A549 (cell line): Measurements from ENCODE around the gene MLF1. TPM values are rescaled to one million over a fixed set of nuclear protein-coding genes. Genes with fewer than 3 reads are reported as not detected.
"Not testable (repeated sequence)": the region's sequence is repeated elsewhere in the genome, so short reads cannot be mapped to it uniquely, and the experiment has no call there.

Experiments
- ATAC-seq, 2 experiments: fragments of 200-7000 bp in 1 of 2; fragments of >200 bp in 1 of 2; cut with Nextera tagmentation in 1 of 2; cut with Tn5 transposase in 1 of 2; 3 replicates each; pipeline versions ENCODE4 v1.8.0 to v1.9.1; 2018 to 2020; ENCODE audit warnings: mild to moderate bottlenecking in 1 of 2, moderate library complexity in 1 of 2
- CTCF ChIA-PET: fragments of 300-600 bp; sonication (Branson Sonifier 250); formaldehyde crosslinking; extraction: SDS; loops from one replicate; lab custom pipeline; 2021; ENCODE audit warnings: antibody characterized with exemption, inconsistent platforms; lab: Yijun Ruan, JAX
- POLR2A ChIA-PET: fragments of 350-600 bp; formaldehyde crosslinking; extraction: SDS; loops from one replicate; lab custom pipeline; 2021; ENCODE audit warnings: antibody characterized with exemption, inconsistent platforms; lab: Yijun Ruan, JAX
- DNase-seq, 2 experiments: peaks; one replicate each; pipeline versions ENCODE4 v3.0.0 to v3.0.0-alpha.2; 2011 to 2016; ENCODE audit warnings: low read depth in 1 of 2, low spot score in 1 of 2
- FAIRE-seq: peaks from 2 replicates; lab custom pipeline; 2011; peaks lifted over from hg19 to GRCh38; lab: Jason Lieb, UNC
- H3K27ac ChIP-seq, 2 experiments: fragments of >200 bp; sonication (Bioruptor Twin); formaldehyde crosslinking; 3 replicates each; pipeline ENCODE4 v1.5.1; 2016 to 2017
- H3K4me1 ChIP-seq: fragments of >200 bp; sonication (Bioruptor Twin); formaldehyde crosslinking; 3 replicates; pipeline ENCODE4 v1.6.1; 2016
- H3K4me2 ChIP-seq: fragments of >200 bp; sonication (Bioruptor Twin); formaldehyde crosslinking; 3 replicates; pipeline ENCODE4 v1.6.1; 2016
- H3K4me3 ChIP-seq: fragments of >200 bp; sonication (Bioruptor Twin); formaldehyde crosslinking; 3 replicates; pipeline ENCODE4 v1.5.1; 2016
- H3K9me3 ChIP-seq: fragments of >200 bp; sonication (Bioruptor Twin); formaldehyde crosslinking; 3 replicates; pipeline ENCODE4 v1.6.1; 2016
- ATOH8 ChIP-seq: fragments of 250-450 bp; sonication (Bioruptor Pico); IDR thresholded peaks from 2 replicates; pipeline ENCODE4 v1.5.0; 2020; ENCODE audit warnings: low read depth, mild to moderate bottlenecking, moderate library complexity
- BHLHE40 ChIP-seq: IDR thresholded peaks from 2 replicates; pipeline ENCODE4 v1.6.1; 2012; ENCODE audit warnings: low read depth, low read length, inconsistent platforms
- CBX2 ChIP-seq: fragments of 200-600 bp; sonication (generic); IDR thresholded peaks from 2 replicates; pipeline ENCODE4 v1.6.1; 2016; ENCODE audit warnings: low read depth, mild to moderate bottlenecking, borderline replicate concordance
- CBX8 ChIP-seq: fragments of 200-600 bp; sonication (generic); IDR thresholded peaks from 2 replicates; pipeline ENCODE4 v1.6.1; 2016
- CHD4 ChIP-seq: fragments of 200-600 bp; sonication (generic); IDR thresholded peaks from 2 replicates; pipeline ENCODE4 v1.6.1; 2016; ENCODE audit warnings: antibody characterized with exemption, mild to moderate bottlenecking, borderline replicate concordance
- EHF ChIP-seq: fragments of 250-450 bp; sonication (Bioruptor Pico); IDR thresholded peaks from 2 replicates; pipeline ENCODE4 v1.5.0; 2020; ENCODE audit warnings: mild to moderate bottlenecking
- EHMT2 ChIP-seq: fragments of 200-600 bp; sonication (generic); IDR thresholded peaks from 2 replicates; pipeline ENCODE4 v1.6.1; 2016; ENCODE audit warnings: antibody characterized with exemption, low read depth, mild to moderate bottlenecking, moderate library complexity
- EP300 ChIP-seq, 2 experiments: fragments of >200 bp; sonication (Bioruptor Twin); formaldehyde crosslinking; IDR thresholded peaks; 2 replicates in 1 of 2; 3 replicates in 1 of 2; pipeline ENCODE4 v1.6.1; 2016 to 2017
- FOSB ChIP-seq: fragments of 250-450 bp; sonication (Bioruptor Pico); IDR thresholded peaks from 2 replicates; pipeline ENCODE4 v1.5.0; 2020; ENCODE audit warnings: mild to moderate bottlenecking, moderate library complexity
- HEYL ChIP-seq: fragments of 250-450 bp; sonication (Bioruptor Pico); IDR thresholded peaks from 2 replicates; pipeline ENCODE4 v1.8.0; 2021; ENCODE audit warnings: mild to moderate bottlenecking, moderate library complexity
- HOXB5 ChIP-seq: fragments of 250-450 bp; sonication (Bioruptor Pico); IDR thresholded peaks from 2 replicates; pipeline ENCODE4 v1.5.0; 2020; ENCODE audit warnings: mild to moderate bottlenecking, moderate library complexity
- KDM5A ChIP-seq: fragments of 200-600 bp; sonication (generic); IDR thresholded peaks from 2 replicates; pipeline ENCODE4 v1.6.1; 2016; ENCODE audit warnings: antibody characterized with exemption, mild to moderate bottlenecking
- POLR2AphosphoS2 ChIP-seq: conservative IDR thresholded peaks from 2 replicates; pipeline ENCODE4 v1.6.1; 2012; ENCODE audit warnings: low read length, improper control_type of control experiment, inconsistent platforms
- RAD21 ChIP-seq, 2 experiments: fragments of >200 bp in 1 of 2; sonication (Bioruptor Twin) in 1 of 2; formaldehyde crosslinking in 1 of 2; IDR thresholded peaks in 1 of 2; conservative IDR thresholded peaks in 1 of 2; 2 replicates in 1 of 2; 3 replicates in 1 of 2; pipeline ENCODE4 v1.6.1; 2012 to 2018; ENCODE audit warnings: inconsistent platforms in 1 of 2
- SREBF2 ChIP-seq: fragments of 450-650 bp; IDR thresholded peaks from 2 replicates; pipeline ENCODE4 v1.6.1; 2014; ENCODE audit warnings: mild to moderate bottlenecking, moderate library complexity
- TP53 ChIP-seq: fragments of 250-450 bp; sonication (Bioruptor Pico); IDR thresholded peaks from 2 replicates; pipeline ENCODE4 v1.5.0; 2021; ENCODE audit warnings: mild to moderate bottlenecking, moderate library complexity
- ZFP36 ChIP-seq: fragments of 450-650 bp; IDR thresholded peaks from 2 replicates; pipeline ENCODE4 v1.6.1; 2014; ENCODE audit warnings: borderline replicate concordance; ENCODE audit not compliant: partially characterized antibody
- WGBS: methylation state at CpG from one replicate; pipeline ENCODE4 v1.1.6; 2017; ENCODE audit errors: missing lambda C conversion rate; 5-methylcytosine and 5-hydroxymethylcytosine counted together
- polyA plus RNA-seq, 4 experiments: library from polyadenylated mRNA; depleted of rRNA in 3 of 4; stranded (reverse); fragments of >200 nt; fragmentation: RNase III in 1 of 4; extraction: RNeasy Plus Mini Kit Qiagen cat#74134 plus additional on column Dnase treatment in 1 of 4; gene quantifications; 2 replicates in 3 of 4; 3 replicates in 1 of 4; pipeline ENCODE4 v1.2.3, GENCODE V29; 2011 to 2017
- TF ChIP-seq, protein P1 (sequence below): fragments of 150-350 bp; IDR thresholded peaks from 2 replicates; pipeline ENCODE4 v1.6.1; 2014; ENCODE audit warnings: low read depth, mild to moderate bottlenecking, low read length
- TF ChIP-seq, protein P2 (sequence below): IDR thresholded peaks from 2 replicates; pipeline ENCODE4 v1.6.1; 2012
- TF ChIP-seq, protein P3 (sequence below): IDR thresholded peaks from 2 replicates; pipeline ENCODE4 v1.6.1; 2012
- TF ChIP-seq, protein P4 (sequence below): IDR thresholded peaks from 2 replicates; pipeline ENCODE4 v1.6.1; 2012; ENCODE audit warnings: low read depth, borderline replicate concordance

Gene MLF1
- polyA plus RNA-seq, 2 of the 4 experiments (the other 2 are of a cell fraction), result 13.5 to 18.6 TPM

GRCh38 chr3:158548691-158549090 lies 22.3 kb upstream of the MLF1 start (continued):
- no peak for TF ChIP-seq HOXB5
- no peak for TF ChIP-seq CBX2
- TF ChIP-seq FOSB (CRISPR knock-in tag), result no peak
- TF ChIP-seq, protein P1, sequence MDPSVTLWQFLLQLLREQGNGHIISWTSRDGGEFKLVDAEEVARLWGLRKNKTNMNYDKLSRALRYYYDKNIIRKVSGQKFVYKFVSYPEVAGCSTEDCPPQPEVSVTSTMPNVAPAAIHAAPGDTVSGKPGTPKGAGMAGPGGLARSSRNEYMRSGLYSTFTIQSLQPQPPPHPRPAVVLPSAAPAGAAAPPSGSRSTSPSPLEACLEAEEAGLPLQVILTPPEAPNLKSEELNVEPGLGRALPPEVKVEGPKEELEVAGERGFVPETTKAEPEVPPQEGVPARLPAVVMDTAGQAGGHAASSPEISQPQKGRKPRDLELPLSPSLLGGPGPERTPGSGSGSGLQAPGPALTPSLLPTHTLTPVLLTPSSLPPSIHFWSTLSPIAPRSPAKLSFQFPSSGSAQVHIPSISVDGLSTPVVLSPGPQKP, result no peak

DNA sequence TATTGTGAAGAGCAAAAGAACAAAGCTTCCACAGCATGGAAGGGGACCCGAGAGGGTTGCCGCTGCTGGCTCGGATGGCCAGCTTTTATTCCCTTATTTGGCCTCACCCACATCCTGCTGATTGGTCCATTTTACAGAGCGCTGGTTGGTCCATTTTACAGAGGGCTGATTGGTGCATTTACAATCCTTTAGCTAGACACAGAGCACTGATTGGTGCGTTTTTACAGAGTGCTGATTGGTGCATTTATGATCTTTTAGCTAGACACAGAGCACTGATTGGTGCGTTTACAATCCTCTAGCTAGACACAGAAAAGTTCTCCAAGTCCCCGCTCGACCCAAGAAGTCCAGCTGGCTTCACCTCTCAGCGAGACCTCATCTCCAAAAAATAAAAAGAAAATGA lies 21.1 kb upstream of the MLF1 start:
- DNase-seq, H3K27ac ChIP-seq, ATAC-seq, POLR2A ChIA-PET, H3K4me3 ChIP-seq, H3K4me1 ChIP-seq, H3K4me2 ChIP-seq, FAIRE-seq, H3K9me3 ChIP-seq: not testable (repeated sequence)
- CTCF ChIA-PET, result interaction anchor here (1.0 to 3.1 kb wide), 2 partner anchors 10 kb away, joined by 5 to 15 read pairs; no protein-coding TSS in a partner anchor
- 92% methylated on average over 9 of the region's 9 CpGs for WGBS

DNA sequence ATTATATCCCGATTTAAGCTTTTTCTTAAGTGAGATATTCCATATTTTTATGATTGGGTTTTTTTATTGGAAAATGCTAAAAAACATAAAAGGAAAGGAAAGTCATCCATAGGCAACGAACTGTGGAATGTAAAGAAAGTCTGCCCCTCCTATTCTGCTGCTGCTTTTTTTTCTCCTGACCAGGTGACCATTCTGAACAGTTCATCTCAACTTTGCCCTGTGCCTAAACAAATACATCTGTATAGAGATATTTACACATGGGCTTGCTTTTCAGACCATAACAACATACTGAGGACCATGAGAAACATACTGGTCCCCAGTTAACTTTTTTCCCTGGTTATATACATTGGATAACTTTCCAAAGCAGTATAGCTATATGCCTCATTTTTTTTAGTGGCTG lies 18.9 kb upstream of the MLF1 start:
- TF ChIP-seq, protein P2, sequence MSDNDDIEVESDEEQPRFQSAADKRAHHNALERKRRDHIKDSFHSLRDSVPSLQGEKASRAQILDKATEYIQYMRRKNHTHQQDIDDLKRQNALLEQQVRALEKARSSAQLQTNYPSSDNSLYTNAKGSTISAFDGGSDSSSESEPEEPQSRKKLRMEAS, result no peak
- TF ChIP-seq, protein P3, sequence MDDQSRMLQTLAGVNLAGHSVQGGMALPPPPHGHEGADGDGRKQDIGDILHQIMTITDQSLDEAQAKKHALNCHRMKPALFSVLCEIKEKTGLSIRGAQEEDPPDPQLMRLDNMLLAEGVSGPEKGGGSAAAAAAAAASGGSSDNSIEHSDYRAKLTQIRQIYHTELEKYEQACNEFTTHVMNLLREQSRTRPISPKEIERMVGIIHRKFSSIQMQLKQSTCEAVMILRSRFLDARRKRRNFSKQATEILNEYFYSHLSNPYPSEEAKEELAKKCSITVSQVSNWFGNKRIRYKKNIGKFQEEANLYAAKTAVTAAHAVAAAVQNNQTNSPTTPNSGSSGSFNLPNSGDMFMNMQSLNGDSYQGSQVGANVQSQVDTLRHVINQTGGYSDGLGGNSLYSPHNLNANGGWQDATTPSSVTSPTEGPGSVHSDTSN, result no peak
- TF ChIP-seq ZFP36, result no peak
- TF ChIP-seq, protein P4, sequence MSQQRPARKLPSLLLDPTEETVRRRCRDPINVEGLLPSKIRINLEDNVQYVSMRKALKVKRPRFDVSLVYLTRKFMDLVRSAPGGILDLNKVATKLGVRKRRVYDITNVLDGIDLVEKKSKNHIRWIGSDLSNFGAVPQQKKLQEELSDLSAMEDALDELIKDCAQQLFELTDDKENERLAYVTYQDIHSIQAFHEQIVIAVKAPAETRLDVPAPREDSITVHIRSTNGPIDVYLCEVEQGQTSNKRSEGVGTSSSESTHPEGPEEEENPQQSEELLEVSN, result no peak
- no peak for TF ChIP-seq TP53 (CRISPR knock-in tag)
- TF ChIP-seq CHD4, result no peak
- TF ChIP-seq SREBF2, result no peak
- no peak for TF ChIP-seq RAD21 (conservative IDR thresholded peaks at IDR 0.05 in 1 of 2, IDR thresholded peaks at IDR 0.05 in 1 of 2)
- CTCF ChIA-PET, result interaction anchor here (0.6 to 2.6 kb wide), 3 partner anchors 11 to 285 kb away, joined by 3 to 8 read pairs (median 3); no protein-coding TSS in a partner anchor
- DNase-seq (no peak), ATAC-seq (no peak), FAIRE-seq (no peak)
- H3K9me3 ChIP-seq, result no peaks in the 10 kb centered on the region
- WGBS, result 70% methylated on average over 2 of the region's 2 CpGs
- H3K4me2 ChIP-seq, result no peak overlapping the region
- H3K27ac ChIP-seq, result no peak overlapping the region
- no peaks in the 10 kb centered on the region for H3K4me1 ChIP-seq
- POLR2A ChIA-PET, result no interaction called here
- no peak overlapping the region for H3K4me3 ChIP-seq

DNA sequence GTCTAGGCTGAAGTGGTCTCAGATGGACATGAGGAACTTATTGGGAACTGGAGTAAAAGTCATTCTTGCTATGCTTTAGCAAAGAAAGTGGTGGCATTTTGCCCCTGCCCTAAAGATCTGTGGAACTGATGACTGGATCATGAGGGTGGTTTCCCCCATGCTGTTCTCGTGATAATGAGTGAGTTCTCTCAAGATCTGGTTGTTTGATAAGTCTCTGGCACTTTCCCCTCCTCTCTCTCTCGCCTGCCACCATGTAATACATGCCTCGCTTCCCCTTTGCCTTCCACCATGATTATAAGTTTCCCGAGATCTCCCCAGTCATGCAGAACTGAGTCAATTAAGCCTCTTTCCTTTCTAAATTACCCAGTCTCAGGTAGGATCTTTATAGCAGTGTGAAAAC lies 11.5 kb upstream of the MLF1 start:
- no peaks in the 10 kb centered on the region for H3K4me1 ChIP-seq
- no peaks in the 10 kb centered on the region for H3K9me3 ChIP-seq
- H3K4me3 ChIP-seq, result no peak overlapping the region
- POLR2A ChIA-PET, result no interaction called here
- 46% methylated on average over 4 of the region's 4 CpGs for WGBS
- CTCF ChIA-PET, result interaction anchor here (0.6 to 1.0 kb wide), 3 partner anchors 9 to 14 kb away, joined by 3 to 5 read pairs (median 4); partner anchors contain the start of gene MLF1
- ATAC-seq (no peak), FAIRE-seq (no peak), DNase-seq (no peak)
- no peak overlapping the region for H3K27ac ChIP-seq
- no peak for TF ChIP-seq BHLHE40
- no peak for TF ChIP-seq EHF
- TF ChIP-seq SREBF2, result no peak
- TF ChIP-seq ATOH8, result no peak
- no peak for TF ChIP-seq POLR2AphosphoS2
- no peak for TF ChIP-seq CBX8
- TF ChIP-seq EP300 (IDR thresholded peaks at IDR 0.05), result no peak
- no peak for TF ChIP-seq KDM5A
- no peak for TF ChIP-seq CBX2
- no peak for TF ChIP-seq TP53 (CRISPR knock-in tag)
- TF ChIP-seq EHMT2, result no peak
- no peak for TF ChIP-seq HEYL (CRISPR knock-in tag)
- H3K4me2 ChIP-seq, result no peak overlapping the region
